Kidney epithelial cell (primary cell): ENCODE data around the gene CNNM4. TPM values are rescaled to one million over a fixed set of nuclear protein-coding genes. Genes with fewer than 3 reads are reported as not detected.
A peak's percentile ranks its signal among the peaks of the same experiment; 100 is the strongest.

ENCODE experiments used
- DNase-seq: peaks from one replicate; pipeline ENCODE4 v3.0.0-alpha.2; 2010; ENCODE audit warnings: low read depth
- H3K27me3 ChIP-seq: 2 replicates; pipeline ENCODE4 v1.6.0; 2011; ENCODE audit warnings: low read length; ENCODE audit not compliant: control insufficient read depth, insufficient read depth
- H3K36me3 ChIP-seq: 2 replicates; pipeline ENCODE4 v1.5.1; 2011; ENCODE audit warnings: low read length; ENCODE audit not compliant: control insufficient read depth, insufficient read depth
- H3K4me3 ChIP-seq: 2 replicates; pipeline ENCODE4 v1.5.1; 2011; ENCODE audit warnings: low read depth, mild to moderate bottlenecking, control low read depth, low read length
- total RNA-seq: library from RNA; depleted of rRNA; stranded (reverse); fragments of >200 nt; gene quantifications from 2 replicates; pipeline ENCODE4 v1.2.3, GENCODE V29; 2015
- TF ChIP-seq, protein P1 (sequence below): IDR thresholded peaks from 2 replicates; pipeline ENCODE4 v1.5.1; 2011; ENCODE audit warnings: mild to moderate bottlenecking, moderate library complexity, low read length, control low read depth, inconsistent platforms; ENCODE audit not compliant: insufficient read depth, poor library complexity, severe bottlenecking

CNNM4 gene
- total RNA-seq, 1 donor from 2014 or later = 8.2 TPM

GRCh38 chr2:96768083-96768561, 7.4 kb downstream of the CNNM4 start:
- Histone ChIP-seq H3K36me3 (no peaks in the 10 kb centered on the region), H3K27me3 (no peaks in the 10 kb centered on the region), H3K4me3 (no peak overlapping the region)
- DNase-seq = peak; percentile 52
- TF ChIP-seq, protein P1, sequence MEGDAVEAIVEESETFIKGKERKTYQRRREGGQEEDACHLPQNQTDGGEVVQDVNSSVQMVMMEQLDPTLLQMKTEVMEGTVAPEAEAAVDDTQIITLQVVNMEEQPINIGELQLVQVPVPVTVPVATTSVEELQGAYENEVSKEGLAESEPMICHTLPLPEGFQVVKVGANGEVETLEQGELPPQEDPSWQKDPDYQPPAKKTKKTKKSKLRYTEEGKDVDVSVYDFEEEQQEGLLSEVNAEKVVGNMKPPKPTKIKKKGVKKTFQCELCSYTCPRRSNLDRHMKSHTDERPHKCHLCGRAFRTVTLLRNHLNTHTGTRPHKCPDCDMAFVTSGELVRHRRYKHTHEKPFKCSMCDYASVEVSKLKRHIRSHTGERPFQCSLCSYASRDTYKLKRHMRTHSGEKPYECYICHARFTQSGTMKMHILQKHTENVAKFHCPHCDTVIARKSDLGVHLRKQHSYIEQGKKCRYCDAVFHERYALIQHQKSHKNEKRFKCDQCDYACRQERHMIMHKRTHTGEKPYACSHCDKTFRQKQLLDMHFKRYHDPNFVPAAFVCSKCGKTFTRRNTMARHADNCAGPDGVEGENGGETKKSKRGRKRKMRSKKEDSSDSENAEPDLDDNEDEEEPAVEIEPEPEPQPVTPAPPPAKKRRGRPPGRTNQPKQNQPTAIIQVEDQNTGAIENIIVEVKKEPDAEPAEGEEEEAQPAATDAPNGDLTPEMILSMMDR = no peak

DNA sequence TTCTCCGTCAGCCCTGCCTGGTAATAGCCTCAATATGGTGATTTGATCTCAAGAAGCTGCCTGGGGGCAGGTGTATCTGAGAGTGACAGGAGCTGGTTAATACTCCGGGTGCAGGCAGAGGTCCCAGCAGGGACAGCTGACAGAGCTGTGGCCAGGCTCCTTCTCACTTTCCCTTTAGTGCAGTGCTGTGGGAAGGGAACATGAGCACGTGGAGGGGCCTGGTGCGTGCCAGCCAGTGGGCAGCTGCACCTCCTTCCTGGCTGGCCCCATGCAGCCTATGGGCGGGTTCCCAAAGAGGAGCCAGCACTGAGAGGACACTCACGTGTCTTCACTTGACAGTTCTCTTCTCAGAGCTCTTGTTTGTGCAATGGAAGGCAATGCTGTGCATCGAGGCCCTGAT, 9.1 kb downstream of the CNNM4 start:
- no peaks in the 10 kb centered on the region for H3K27me3 ChIP-seq
- TF ChIP-seq, protein P1 = no peak
- no peak for DNase-seq
- H3K36me3 ChIP-seq = no peaks in the 10 kb centered on the region
- no peak overlapping the region for H3K4me3 ChIP-seq

DNA sequence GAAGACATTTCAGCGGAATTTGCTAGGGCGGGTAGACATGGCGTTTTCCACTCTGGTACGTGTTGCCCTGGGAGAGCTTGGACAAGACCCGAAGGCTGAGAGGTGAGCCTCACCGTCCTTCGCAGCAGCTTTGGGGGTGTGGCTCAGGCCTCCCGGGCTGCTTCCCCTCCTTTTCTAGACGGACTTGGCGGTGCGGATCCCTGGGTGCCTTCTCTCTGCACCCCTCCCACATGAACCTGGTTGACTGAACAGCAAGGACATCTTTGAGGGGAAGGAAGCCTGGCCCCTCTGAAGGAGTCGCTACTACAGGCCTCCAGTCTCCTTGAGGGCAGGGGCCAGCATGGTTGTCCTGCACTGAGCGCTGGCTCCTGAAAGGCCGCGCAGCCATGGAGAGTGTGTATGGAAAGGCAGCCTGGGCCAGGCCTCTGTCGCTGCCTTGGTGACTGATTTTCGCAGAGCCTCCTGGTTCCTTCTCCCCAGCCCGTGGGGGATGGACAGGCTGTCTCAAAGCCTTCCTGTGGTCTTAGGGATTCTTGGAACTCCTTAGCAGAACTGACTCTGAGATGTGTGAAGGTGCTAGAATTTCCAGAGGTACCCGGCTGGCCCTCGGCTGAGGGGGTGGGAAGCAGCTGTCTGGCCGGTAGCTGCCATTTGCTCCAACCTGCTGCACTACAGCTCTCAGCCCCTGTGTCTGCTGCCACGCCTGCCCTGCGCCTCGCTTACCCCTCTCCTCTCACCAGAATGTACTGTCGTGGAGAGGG, 9.9 kb downstream of the CNNM4 start:
- DNase-seq = no peak
- H3K4me3 ChIP-seq = no peak overlapping the region
- TF ChIP-seq, protein P1 = no peak
- H3K27me3 ChIP-seq = no peaks in the 10 kb centered on the region
- H3K36me3 ChIP-seq = no peaks in the 10 kb centered on the region

- H3K36me3 ChIP-seq = no peaks in the 10 kb centered on the region
- TF ChIP-seq, protein P1 = no peak
- no peak for DNase-seq
- H3K4me3 ChIP-seq = no peak overlapping the region
- H3K27me3 ChIP-seq = no peaks in the 10 kb centered on the region
Measured at GRCh38 chr2:96771796-96772618, 11.3 kb downstream of the CNNM4 start.

GRCh38 chr2:96772903-96773671, 12.4 kb downstream of the CNNM4 start:
- TF ChIP-seq, protein P1 = no peak
- Histone ChIP-seq H3K4me3 (no peak overlapping the region), H3K36me3 (no peaks in the 10 kb centered on the region), H3K27me3 (no peaks in the 10 kb centered on the region)
- DNase-seq = no peak
